IPS-NIHi11 (cell line): ENCODE measurements around the gene OSTN.
"Not testable (repeated sequence)": the region's sequence is repeated elsewhere in the genome, so short reads cannot be mapped to it uniquely, and the experiment has no call there.

Experiments
- DNase-seq: peaks from one replicate; pipeline ENCODE4 v3.0.0; 2012; ENCODE audit warnings: mixed read lengths, low spot score

The OSTN gene

GRCh38 chr3:191268737-191269136 is 69.7 kb downstream of the OSTN start:
- no peak for DNase-seq

GRCh38 chr3:191269289-191270085 is 70.4 kb downstream of the OSTN start:
- no peak for DNase-seq

- DNase-seq: not testable (repeated sequence)
Observed at GRCh38 chr3:191275244-191275643, 76.2 kb downstream of the OSTN start.

- DNase-seq: no peak
Observed at GRCh38 chr3:191275751-191276150, 76.7 kb downstream of the OSTN start.

GRCh38 chr3:191280111-191280510 is 81.1 kb downstream of the OSTN start:
- DNase-seq: no peak

GRCh38 chr3:191280882-191281281 is 81.8 kb downstream of the OSTN start:
- DNase-seq: no peak

- no peak for DNase-seq
Observed at GRCh38 chr3:191282251-191283185, 83.5 kb downstream of the OSTN start.

- no peak for DNase-seq
Observed at GRCh38 chr3:191283400-191283799, 84.4 kb downstream of the OSTN start.

- no peak for DNase-seq
Observed at GRCh38 chr3:191290311-191291025, 91.4 kb downstream of the OSTN start.

GRCh38 chr3:191292243-191293015 is 93.4 kb downstream of the OSTN start:
- DNase-seq: no peak

GRCh38 chr3:191294291-191294690 is 95.2 kb downstream of the OSTN start:
- no peak for DNase-seq

GRCh38 chr3:191296041-191296541 is 97.0 kb downstream of the OSTN start:
- no peak for DNase-seq

GRCh38 chr3:191298846-191299245 is 99.8 kb downstream of the OSTN start:
- DNase-seq: no peak

GRCh38 chr3:191300422-191300821 is 101.4 kb downstream of the OSTN start:
- DNase-seq: no peak

- no peak for DNase-seq
Observed at GRCh38 chr3:191301017-191301416, 102.0 kb downstream of the OSTN start.

- DNase-seq: no peak
Observed at GRCh38 chr3:191301782-191302411, 102.9 kb downstream of the OSTN start.

- no peak for DNase-seq
Observed at GRCh38 chr3:191302451-191302850, 103.4 kb downstream of the OSTN start.

- DNase-seq: no peak
Observed at GRCh38 chr3:191303596-191303995, 104.6 kb downstream of the OSTN start.

GRCh38 chr3:191306428-191306827 is 107.4 kb downstream of the OSTN start:
- DNase-seq: no peak

- DNase-seq: no peak
Observed at GRCh38 chr3:191307341-191307740, 108.3 kb downstream of the OSTN start.

- DNase-seq: no peak
Observed at GRCh38 chr3:191313296-191313695, 114.3 kb downstream of the OSTN start.
